Endothelial cell of umbilical vein (primary cell): ENCODE results near the gene HCN2.

Source experiments
- EZH2 ChIP-seq: IDR thresholded peaks from 2 replicates; pipeline ENCODE4 v1.6.1; 2012; ENCODE audit warnings: borderline replicate concordance, low read depth, mild to moderate bottlenecking, moderate library complexity, low read length, inconsistent platforms; ENCODE audit not compliant: severe bottlenecking
- FOS ChIP-seq: IDR thresholded peaks from 2 replicates; pipeline ENCODE4 v1.6.1; 2011; ENCODE audit warnings: mild to moderate bottlenecking, low read length, moderate library complexity, borderline replicate concordance; ENCODE audit not compliant: insufficient read depth
- GATA2 ChIP-seq: IDR thresholded peaks from 2 replicates; pipeline ENCODE4 v1.7.0; 2011; ENCODE audit warnings: low read depth, mild to moderate bottlenecking, moderate library complexity, mixed read lengths, low read length; ENCODE audit not compliant: insufficient read length, insufficient read depth
- JUN ChIP-seq: IDR thresholded peaks from 2 replicates; pipeline ENCODE4 v1.6.1; 2011; ENCODE audit warnings: borderline replicate concordance, low read depth; ENCODE audit not compliant: insufficient read length, insufficient read depth
- POLR2A ChIP-seq: IDR thresholded peaks from 2 replicates; pipeline ENCODE4 v1.6.1; 2012; ENCODE audit warnings: low read depth, mild to moderate bottlenecking, control low read depth, low read length
- POLR2AphosphoS5 ChIP-seq: IDR thresholded peaks from 2 replicates; pipeline ENCODE4 v1.6.1; 2012; ENCODE audit warnings: low read depth, mild to moderate bottlenecking, control low read depth, low read length, moderate library complexity; ENCODE audit not compliant: insufficient read depth
- TF ChIP-seq, protein P1 (sequence below), 2 donors: IDR thresholded peaks; 1 replicate in 1 of 2; 2 replicates in 1 of 2; pipeline ENCODE4 v1.5.1; 2011; ENCODE audit warnings: low read length in 2 of 2, mild to moderate bottlenecking in 2 of 2, moderate library complexity in 2 of 2, control low read depth in 1 of 2, inconsistent platforms in 1 of 2, low read depth in 1 of 2; ENCODE audit not compliant: insufficient read depth in 1 of 2; ENCODE audit errors: extremely low read depth in 1 of 2
- TF ChIP-seq, protein P2 (sequence below): IDR thresholded peaks from 2 replicates; pipeline ENCODE4 v1.6.1; 2011; ENCODE audit not compliant: insufficient read depth, insufficient read length

DNA sequence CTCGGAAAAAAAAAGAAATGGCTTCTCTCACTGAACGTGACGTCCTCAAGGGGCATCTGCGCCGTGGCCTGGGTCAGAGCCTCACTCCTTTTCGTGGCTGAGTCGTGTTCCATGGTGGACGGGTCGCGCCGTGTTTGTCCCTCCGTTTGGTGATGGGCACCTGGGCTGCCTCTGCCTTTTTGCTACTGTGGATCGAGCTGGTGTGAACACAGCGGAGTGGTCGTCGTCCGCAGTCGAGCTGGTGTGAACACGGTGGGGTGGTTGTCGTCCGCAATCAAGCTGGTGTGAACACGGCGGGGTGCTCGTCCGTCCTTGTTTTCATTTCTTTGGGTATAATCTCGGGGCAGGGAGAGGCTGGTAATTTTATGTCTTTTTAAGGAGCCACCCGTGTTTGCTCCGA is 11.6 kb downstream of the HCN2 start:
- TF ChIP-seq POLR2A: no peak
- TF ChIP-seq, protein P1, sequence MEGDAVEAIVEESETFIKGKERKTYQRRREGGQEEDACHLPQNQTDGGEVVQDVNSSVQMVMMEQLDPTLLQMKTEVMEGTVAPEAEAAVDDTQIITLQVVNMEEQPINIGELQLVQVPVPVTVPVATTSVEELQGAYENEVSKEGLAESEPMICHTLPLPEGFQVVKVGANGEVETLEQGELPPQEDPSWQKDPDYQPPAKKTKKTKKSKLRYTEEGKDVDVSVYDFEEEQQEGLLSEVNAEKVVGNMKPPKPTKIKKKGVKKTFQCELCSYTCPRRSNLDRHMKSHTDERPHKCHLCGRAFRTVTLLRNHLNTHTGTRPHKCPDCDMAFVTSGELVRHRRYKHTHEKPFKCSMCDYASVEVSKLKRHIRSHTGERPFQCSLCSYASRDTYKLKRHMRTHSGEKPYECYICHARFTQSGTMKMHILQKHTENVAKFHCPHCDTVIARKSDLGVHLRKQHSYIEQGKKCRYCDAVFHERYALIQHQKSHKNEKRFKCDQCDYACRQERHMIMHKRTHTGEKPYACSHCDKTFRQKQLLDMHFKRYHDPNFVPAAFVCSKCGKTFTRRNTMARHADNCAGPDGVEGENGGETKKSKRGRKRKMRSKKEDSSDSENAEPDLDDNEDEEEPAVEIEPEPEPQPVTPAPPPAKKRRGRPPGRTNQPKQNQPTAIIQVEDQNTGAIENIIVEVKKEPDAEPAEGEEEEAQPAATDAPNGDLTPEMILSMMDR (IDR thresholded peaks at IDR 0.05; ENCODE audit: extremely low read depth in 1 of 2, insufficient read depth in 1 of 2, low read depth in 1 of 2, low read length in 2 of 2): no peak
- TF ChIP-seq EZH2: no peak
- TF ChIP-seq JUN: no peak
- TF ChIP-seq, protein P2, sequence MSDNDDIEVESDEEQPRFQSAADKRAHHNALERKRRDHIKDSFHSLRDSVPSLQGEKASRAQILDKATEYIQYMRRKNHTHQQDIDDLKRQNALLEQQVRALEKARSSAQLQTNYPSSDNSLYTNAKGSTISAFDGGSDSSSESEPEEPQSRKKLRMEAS: no peak
- TF ChIP-seq POLR2AphosphoS5: no peak
- TF ChIP-seq GATA2: no peak
- TF ChIP-seq FOS: no peak
